ENCODE results near the gene IL12B. TPM values are rescaled to one million over a fixed set of nuclear protein-coding genes. Genes with fewer than 3 reads are reported as not detected.
"Not testable (repeated sequence)": the region's sequence is repeated elsewhere in the genome, so short reads cannot be mapped to it uniquely, and the experiment has no call there.

The IL12B gene
- total and polyA plus RNA-seq, 2 experiments from 2014 or later: not detected

DNA sequence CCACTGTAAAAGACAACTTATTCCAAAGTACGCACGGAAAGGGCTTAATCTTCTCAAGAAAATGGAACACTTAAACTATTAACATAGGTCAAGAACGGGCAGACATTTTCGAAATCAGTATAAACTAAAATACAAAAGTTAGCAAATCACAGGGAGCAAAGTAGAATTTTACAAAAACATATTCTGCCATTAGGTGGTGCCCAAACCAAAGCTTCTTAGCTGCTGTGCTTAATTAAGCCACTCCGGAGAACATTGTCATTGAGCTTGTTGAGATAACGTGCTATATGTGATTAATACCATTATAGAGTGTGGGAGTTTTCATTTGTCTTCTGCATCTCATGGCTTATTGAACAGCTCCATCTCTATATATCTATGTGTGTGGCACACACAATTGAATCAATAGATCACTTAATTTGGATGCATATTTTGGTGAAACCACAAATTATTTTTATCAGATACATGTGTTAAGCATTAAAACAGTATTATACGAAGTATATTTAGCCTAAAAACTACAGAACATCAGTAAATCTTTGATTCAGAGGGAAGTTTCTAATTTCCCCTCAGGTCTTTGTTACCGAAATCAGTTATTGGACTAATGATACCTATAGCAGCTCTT is 43.8 kb downstream of the IL12B start:
- TF ChIP-seq EZH2 (IDR thresholded peaks at IDR 0.05; ENCODE audit: insufficient read depth, poor library complexity, severe bottlenecking): no peak
- no peak for TF ChIP-seq EZH2phosphoT487 (IDR thresholded peaks at IDR 0.05; ENCODE audit: insufficient read depth, low read depth)
- no peak overlapping the region for H3K4me3 ChIP-seq
- H3F3A ChIP-seq (ENCODE audit: insufficient read depth): peaks cover 10% of the 10 kb centered on the region; the same call in 1 of the 2 replicates
- no peaks in the 10 kb centered on the region for H3K9me2 ChIP-seq (ENCODE audit: insufficient read depth)
- H3K36me3 ChIP-seq (ENCODE audit: low read depth): peaks cover 10% of the 10 kb centered on the region; the same call in 1 of the 2 replicates
- H3K27ac ChIP-seq: no peak overlapping the region
- WGBS, 2 experiments (ENCODE audit: low coverage in 1 of 2, low lambda C conversion rate in 2 of 2, missing lambda C conversion rate in 2 of 2): 58 to 59% methylated on average over 8 of the region's 8 CpGs
- no peak overlapping the region for H3K9ac ChIP-seq
- H2AFZ ChIP-seq: no peak overlapping the region
- H3K27me3 ChIP-seq (replicated peaks; ENCODE audit: insufficient read depth): no peaks in the 10 kb centered on the region
- no peaks in the 10 kb centered on the region for H3K79me2 ChIP-seq (ENCODE audit: insufficient read depth)
- no peaks in the 10 kb centered on the region for H3K4me1 ChIP-seq (ENCODE audit: insufficient read depth)
- H3K4me2 ChIP-seq (ENCODE audit: unreplicated experiment): no peak overlapping the region
- in situ Hi-C loops (cut with MboI): no loop called here
- no peaks in the 10 kb centered on the region for H4K20me1 ChIP-seq (ENCODE audit: insufficient read depth)
- DNase-seq: peak; percentile 65
- H3K9me3 ChIP-seq (ENCODE audit: low read depth): peaks cover 5% of the 10 kb centered on the region

DNA sequence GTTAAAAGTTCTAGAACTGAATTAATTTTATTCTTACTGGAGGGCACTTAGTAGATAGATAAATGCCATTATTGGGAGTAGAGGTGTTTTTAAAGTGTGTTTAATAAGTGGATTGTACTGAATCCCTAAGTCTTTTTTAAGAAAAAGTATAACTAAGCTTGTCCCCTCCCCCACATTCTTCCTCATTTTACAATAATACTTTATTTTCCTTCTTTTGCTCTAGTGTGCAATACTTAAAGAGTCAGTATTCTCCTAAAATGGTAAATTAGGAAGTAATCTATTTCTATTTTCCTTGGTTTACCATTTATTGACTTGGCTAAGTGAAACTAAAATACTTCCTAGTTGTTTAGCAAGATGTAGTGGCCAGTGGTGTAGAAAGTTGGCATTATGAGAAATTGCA is 55.6 kb downstream of the IL12B start:
- Histone ChIP-seq H3K9me3 (ENCODE audit: low read depth) (no peaks in the 10 kb centered on the region), H3K36me3 (ENCODE audit: low read depth) (peaks cover 74% of the 10 kb centered on the region), H3K9me2 (ENCODE audit: insufficient read depth) (no peaks in the 10 kb centered on the region), H3K79me2 (ENCODE audit: insufficient read depth) (no peaks in the 10 kb centered on the region), H3K9ac (no peak overlapping the region), H3K4me1 (ENCODE audit: insufficient read depth) (no peaks in the 10 kb centered on the region), H3K4me3 (no peak overlapping the region), H3F3A (ENCODE audit: insufficient read depth) (no peaks in the 10 kb centered on the region), H3K27me3 (replicated peaks; ENCODE audit: insufficient read depth) (no peaks in the 10 kb centered on the region), H3K27ac (no peak overlapping the region), H4K20me1 (ENCODE audit: insufficient read depth) (no peaks in the 10 kb centered on the region), H3K4me2 (ENCODE audit: unreplicated experiment) (no peak overlapping the region), H2AFZ (no peak overlapping the region)
- TF ChIP-seq EZH2phosphoT487 (IDR thresholded peaks at IDR 0.05; ENCODE audit: insufficient read depth, low read depth) (no peak), EZH2 (IDR thresholded peaks at IDR 0.05; ENCODE audit: insufficient read depth, poor library complexity, severe bottlenecking) (no peak)
- no peak for DNase-seq
- in situ Hi-C loops (cut with MboI): no loop called here

DNA sequence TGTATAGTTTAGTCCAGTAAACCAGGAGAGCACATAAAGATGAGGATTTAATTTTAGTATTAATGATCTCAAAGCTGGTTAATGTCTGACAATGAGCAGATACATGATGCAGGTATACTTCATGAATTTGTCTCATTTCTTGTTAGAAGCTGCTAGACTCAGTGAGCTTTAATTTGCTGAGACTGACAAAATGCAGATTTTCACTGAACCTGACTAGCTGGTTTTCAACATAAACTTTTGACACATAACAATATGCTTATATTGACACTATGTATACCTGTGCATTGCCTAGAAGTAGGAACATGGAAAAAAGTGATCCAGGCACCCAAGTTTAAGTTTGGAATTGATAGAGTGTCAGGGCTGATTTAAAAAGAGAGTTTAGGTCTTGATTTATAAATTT is 56.4 kb downstream of the IL12B start:
- no peak overlapping the region for H3K9ac ChIP-seq
- no peak overlapping the region for H3K27ac ChIP-seq
- no peak overlapping the region for H3K4me2 ChIP-seq (ENCODE audit: unreplicated experiment)
- H3K36me3 ChIP-seq (ENCODE audit: low read depth): peaks cover 75% of the 10 kb centered on the region
- H4K20me1 ChIP-seq (ENCODE audit: insufficient read depth): no peaks in the 10 kb centered on the region
- no peaks in the 10 kb centered on the region for H3K27me3 ChIP-seq (replicated peaks; ENCODE audit: insufficient read depth)
- H3F3A ChIP-seq (ENCODE audit: insufficient read depth): no peaks in the 10 kb centered on the region
- H3K9me3 ChIP-seq (ENCODE audit: low read depth): no peaks in the 10 kb centered on the region
- in situ Hi-C loops (cut with MboI): no loop called here
- no peak overlapping the region for H2AFZ ChIP-seq
- no peaks in the 10 kb centered on the region for H3K79me2 ChIP-seq (ENCODE audit: insufficient read depth)
- no peak overlapping the region for H3K4me3 ChIP-seq
- no peaks in the 10 kb centered on the region for H3K9me2 ChIP-seq (ENCODE audit: insufficient read depth)
- DNase-seq: no peak
- TF ChIP-seq EZH2phosphoT487 (IDR thresholded peaks at IDR 0.05; ENCODE audit: insufficient read depth, low read depth): no peak
- TF ChIP-seq EZH2 (IDR thresholded peaks at IDR 0.05; ENCODE audit: insufficient read depth, poor library complexity, severe bottlenecking): no peak
- H3K4me1 ChIP-seq (ENCODE audit: insufficient read depth): no peaks in the 10 kb centered on the region

DNA sequence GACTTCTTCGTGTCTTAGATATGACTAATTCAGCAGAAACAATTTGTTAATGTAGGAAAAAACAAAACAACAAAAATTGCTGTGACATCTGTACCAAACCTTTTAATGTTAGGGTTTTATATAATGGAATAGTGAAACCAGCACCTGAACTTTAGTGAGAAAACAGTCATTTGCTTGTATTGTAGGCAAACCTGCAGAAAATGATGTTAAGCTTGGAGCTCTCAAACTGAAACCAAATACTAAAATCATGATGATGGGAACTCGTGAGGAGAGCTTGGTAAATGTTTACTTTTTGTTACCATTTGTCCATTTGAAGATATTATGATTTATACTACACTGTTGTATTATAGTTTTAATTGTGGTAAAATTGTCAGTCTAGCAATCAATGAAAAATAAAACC is 60.6 kb downstream of the IL12B start:
- Histone ChIP-seq H3K9me3 (ENCODE audit: low read depth) (no peaks in the 10 kb centered on the region), H3K4me1 (ENCODE audit: insufficient read depth) (0 out of 2 replicates have a peak, but pooled peaks cover under 1% of the 10 kb centered on the region), H3F3A (ENCODE audit: insufficient read depth) (no peaks in the 10 kb centered on the region), H3K9ac (no peak overlapping the region), H3K4me3 (no peak overlapping the region), H3K27me3 (replicated peaks; ENCODE audit: insufficient read depth) (no peaks in the 10 kb centered on the region), H3K27ac (no peak overlapping the region), H2AFZ (no peak overlapping the region), H3K36me3 (ENCODE audit: low read depth) (peaks cover 47% of the 10 kb centered on the region), H3K4me2 (ENCODE audit: unreplicated experiment) (no peak overlapping the region), H3K9me2 (ENCODE audit: insufficient read depth) (no peaks in the 10 kb centered on the region), H4K20me1 (ENCODE audit: insufficient read depth) (no peaks in the 10 kb centered on the region), H3K79me2 (ENCODE audit: insufficient read depth) (peaks cover 38% of the 10 kb centered on the region)
- WGBS, 2 experiments (ENCODE audit: low coverage in 1 of 2, low lambda C conversion rate in 2 of 2, missing lambda C conversion rate in 2 of 2): 64 to 75% methylated on average over 2 of the region's 2 CpGs
- TF ChIP-seq EZH2 (IDR thresholded peaks at IDR 0.05; ENCODE audit: insufficient read depth, poor library complexity, severe bottlenecking) (no peak), EZH2phosphoT487 (IDR thresholded peaks at IDR 0.05; ENCODE audit: insufficient read depth, low read depth) (no peak)
- in situ Hi-C loops (cut with MboI): no loop called here
- no peak for DNase-seq

DNA sequence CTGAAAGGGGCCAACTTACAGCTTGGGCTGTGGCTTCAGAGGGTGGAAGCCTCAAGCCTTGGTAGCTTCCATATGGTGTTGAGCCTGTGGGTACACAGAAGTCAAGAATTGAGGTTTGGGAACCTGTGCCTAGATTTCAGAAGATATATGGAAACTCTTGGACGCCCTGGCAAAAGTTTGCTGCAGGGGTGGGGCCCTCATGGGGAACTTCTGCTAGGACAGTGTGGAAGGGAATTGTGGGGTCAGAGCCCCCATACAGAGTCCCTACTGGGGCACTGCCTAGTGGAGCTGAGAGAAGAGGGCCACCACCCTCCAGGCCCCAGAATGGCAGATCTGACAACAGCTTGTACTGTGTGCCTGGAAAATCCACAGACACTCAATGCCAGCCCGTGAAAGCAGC is 63.5 kb downstream of the IL12B start:
- in situ Hi-C loops (cut with MboI); H2AFZ ChIP-seq; H3K4me2 ChIP-seq (ENCODE audit: unreplicated experiment); H3K4me3 ChIP-seq; H4K20me1 ChIP-seq (ENCODE audit: insufficient read depth); H3K9me3 ChIP-seq (ENCODE audit: low read depth); H3K27me3 ChIP-seq (replicated peaks; ENCODE audit: insufficient read depth); H3K9ac ChIP-seq; H3F3A ChIP-seq (ENCODE audit: insufficient read depth); H3K9me2 ChIP-seq (ENCODE audit: insufficient read depth); H3K27ac ChIP-seq; DNase-seq: not testable (repeated sequence)
- Histone ChIP-seq H3K79me2 (ENCODE audit: insufficient read depth) (peaks cover 55% of the 10 kb centered on the region), H3K36me3 (ENCODE audit: low read depth) (peaks cover 20% of the 10 kb centered on the region), H3K4me1 (ENCODE audit: insufficient read depth) (0 out of 2 replicates have a peak, but pooled peaks cover 10% of the 10 kb centered on the region)
- 100% methylated on average over 2 of the region's 2 CpGs for WGBS, 2 experiments (ENCODE audit: low coverage in 1 of 2, low lambda C conversion rate in 2 of 2, missing lambda C conversion rate in 2 of 2)

Small RNA genes within 50 kb of the gene (small RNA-seq; reads per million reads assigned to genes)
- not detected for gene RNU4ATAC2P (ENCODE audit: low read depth, low replicate concordance)

Other genes with a start within 250 kb of the IL12B start
- 9.7 and 16.7 TPM in 2 replicates for gene EBF1, start 230.6 kb downstream of the IL12B start, total RNA-seq (2014; rRNA removed; shearing (Covaris generic))
- gene EBF1, start 230.6 kb downstream of the IL12B start, polyA plus RNA-seq (2016; fragmentation: Nextera tagmentation; extraction: Ambion mirVana): 27.5 and 32.1 TPM in 2 replicates
- 31.5 and 38.7 TPM in 2 replicates for gene RNF145, start 120.9 kb downstream of the IL12B start, total RNA-seq (2014; rRNA removed; shearing (Covaris generic))
- 9.2 and 10.6 TPM in 2 replicates for gene RNF145, start 120.9 kb downstream of the IL12B start, polyA plus RNA-seq (2016; fragmentation: Nextera tagmentation; extraction: Ambion mirVana)
- 24.5 and 38.2 TPM in 2 replicates for gene UBLCP1, start 67.2 kb downstream of the IL12B start, total RNA-seq (2014; rRNA removed; shearing (Covaris generic))
- gene UBLCP1, start 67.2 kb downstream of the IL12B start, polyA plus RNA-seq (2016; fragmentation: Nextera tagmentation; extraction: Ambion mirVana): 37.6 and 39.8 TPM in 2 replicates